HG02981 (cell line): ENCODE data around the gene RAB4B.
"Not testable (repeated sequence)": the region's sequence is repeated elsewhere in the genome, so short reads cannot be mapped to it uniquely, and the experiment has no call there.

Source experiments
- ATAC-seq: cut with Tn5 transposase; IDR thresholded peaks from one replicate; pipeline ENCODE4 v1.9.1; 2021; ENCODE audit warnings: mild to moderate bottlenecking, moderate library complexity; ENCODE audit not compliant: unreplicated experiment

RAB4B gene, protein sequence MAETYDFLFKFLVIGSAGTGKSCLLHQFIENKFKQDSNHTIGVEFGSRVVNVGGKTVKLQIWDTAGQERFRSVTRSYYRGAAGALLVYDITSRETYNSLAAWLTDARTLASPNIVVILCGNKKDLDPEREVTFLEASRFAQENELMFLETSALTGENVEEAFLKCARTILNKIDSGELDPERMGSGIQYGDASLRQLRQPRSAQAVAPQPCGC

DNA sequence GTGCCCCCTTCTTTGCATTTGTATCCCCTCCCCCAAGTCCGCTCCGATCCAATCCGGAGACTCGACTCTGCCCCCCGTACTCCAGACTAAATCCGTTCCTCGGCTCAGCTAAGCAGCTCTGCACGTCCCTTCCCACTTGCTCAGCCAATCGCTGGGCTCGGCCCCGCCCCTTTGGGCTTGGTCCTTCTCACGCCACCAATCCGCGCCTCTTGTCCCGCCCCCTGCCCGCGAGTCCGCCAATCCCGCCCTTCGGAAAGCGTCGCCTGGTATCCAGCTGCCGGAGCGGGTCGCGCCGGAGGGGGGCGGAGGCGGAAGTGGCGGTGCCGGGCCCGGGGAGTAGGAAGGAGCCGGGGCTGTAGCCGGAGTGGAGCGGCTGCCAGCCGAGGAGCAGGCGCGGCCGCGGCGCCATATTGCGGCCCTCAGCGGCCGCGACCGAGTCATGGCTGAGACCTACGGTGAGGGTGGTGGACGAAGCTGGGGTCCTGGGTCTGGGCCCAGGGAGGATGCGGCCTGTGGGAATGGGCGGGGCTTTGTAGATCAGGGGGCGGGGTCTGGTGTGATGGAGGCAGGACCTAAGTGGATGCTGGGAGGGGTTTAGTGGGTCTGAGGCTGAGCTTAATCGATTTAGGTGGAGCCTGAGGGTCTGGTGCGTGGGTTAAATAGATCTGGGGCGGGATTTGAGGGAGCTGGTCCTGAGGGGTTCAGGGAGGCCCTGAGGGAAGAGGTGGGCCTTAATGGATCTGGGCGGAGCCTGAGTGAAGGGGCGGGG is at the start of gene RAB4B:
Gene RAB4B (plus strand): TSS at position 311 of the 769 bp plus-strand sequence. CDS start 129 bp downstream, at position 440.
- peak; percentile 60 for ATAC-seq

- ATAC-seq = not testable (repeated sequence)
Measured at GRCh38 chr19:40730065-40730464, 48.0 kb upstream of the RAB4B start.

DNA sequence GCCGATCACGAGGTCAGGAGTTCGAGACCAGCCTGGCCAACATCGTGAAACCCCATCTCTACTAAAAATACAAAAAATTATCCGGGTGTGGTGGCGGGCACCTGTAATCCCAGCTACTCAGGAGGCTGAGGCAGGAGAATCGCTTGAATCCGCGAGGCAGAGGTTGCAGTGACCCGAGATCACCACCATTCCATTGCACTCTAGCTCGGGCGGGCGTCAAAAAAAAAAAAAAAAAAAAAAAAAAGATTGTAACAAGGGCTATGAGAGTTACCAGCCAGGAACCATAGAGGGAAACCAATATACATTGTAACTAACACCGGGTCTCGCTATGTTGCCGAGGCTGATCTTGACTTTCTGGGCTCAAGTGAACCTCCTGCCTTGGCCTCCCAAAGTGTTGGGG is 45.7 kb upstream of the RAB4B start:
- ATAC-seq = not testable (repeated sequence)

DNA sequence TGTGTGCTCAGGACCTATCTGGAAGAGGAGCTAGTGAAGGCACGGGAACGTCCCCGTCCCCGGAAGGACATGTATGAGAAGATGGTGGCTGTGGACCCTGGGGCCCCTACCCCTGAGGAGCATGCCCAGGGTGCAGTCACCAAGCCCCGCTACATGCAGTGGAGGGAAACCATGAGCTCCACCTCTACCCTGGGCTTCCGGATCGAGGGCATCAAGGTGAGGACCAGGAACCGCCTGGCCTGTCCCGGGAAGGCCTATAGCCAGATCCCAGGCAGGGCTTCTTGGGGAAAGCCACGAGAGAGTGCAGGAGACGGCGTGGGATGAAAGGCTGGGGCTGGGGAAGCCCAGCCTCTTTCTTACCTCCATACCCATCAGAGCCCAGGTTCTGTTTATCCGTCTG is 44.9 kb upstream of the RAB4B start:
- no peak for ATAC-seq

DNA sequence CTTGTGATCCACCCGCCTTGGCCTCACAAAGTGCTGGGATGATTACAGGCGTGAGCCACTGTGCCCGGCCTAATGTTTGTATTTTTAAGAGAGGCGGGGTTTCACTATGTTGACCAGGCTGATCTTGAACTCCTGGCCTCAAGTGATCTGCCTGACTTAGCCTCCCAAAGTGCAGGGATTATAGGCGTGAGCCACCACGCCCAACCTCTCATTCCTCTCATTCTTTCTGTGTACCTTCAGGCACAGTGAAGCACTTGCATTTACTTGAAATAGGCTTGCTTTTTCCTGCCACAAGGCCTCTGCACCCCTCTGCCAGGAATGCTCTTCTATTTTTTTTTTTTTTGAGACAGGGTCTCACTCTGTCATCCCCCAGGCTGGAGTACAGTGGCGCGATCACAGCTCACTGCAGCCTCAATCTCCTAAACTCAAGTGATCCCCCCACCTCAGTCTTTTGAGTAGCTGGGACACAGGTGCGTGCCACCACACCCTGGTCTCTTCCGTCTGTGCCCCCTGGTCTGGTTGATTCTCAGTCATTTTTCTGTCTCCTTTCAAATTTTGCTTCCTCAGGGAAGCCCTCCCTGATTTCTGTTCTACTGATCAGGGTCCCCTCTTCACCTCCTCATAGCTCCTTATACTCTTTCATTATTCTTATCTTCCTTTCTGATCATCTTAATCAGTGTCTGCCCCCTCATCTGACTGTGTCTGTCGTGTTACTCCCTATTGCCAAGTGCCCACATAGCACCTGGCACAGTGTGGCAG is 42.9 kb upstream of the RAB4B start:
- no peak for ATAC-seq

GRCh38 chr19:40736661-40737060 is 41.4 kb upstream of the RAB4B start:
- no peak for ATAC-seq

DNA sequence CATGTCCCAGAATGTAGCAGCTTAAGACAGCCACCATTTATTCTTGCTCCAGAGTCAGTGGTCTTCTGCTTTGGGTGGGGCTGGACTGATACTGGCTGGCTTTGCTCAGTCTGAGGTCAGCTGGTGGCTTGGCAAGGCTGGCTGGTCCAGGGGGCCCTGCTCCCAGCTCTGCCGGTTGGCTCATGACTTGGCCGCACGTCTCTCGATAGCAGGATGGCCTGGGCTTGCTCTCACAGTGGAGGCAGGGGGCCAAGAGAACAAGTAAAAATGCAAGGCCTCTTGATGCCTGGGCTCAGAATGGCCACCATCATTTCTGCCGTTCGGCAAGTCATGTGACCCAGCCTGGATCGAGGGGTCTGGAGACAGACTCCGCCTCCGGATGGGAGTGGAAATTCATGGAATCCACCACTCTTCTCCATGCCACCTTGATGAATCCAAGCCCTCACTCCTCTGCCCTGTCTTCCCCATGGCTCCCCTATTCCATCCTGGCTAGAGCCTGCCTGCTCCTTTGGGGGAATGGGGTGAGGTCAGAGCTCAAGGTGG is 40.9 kb upstream of the RAB4B start:
- no peak for ATAC-seq

DNA sequence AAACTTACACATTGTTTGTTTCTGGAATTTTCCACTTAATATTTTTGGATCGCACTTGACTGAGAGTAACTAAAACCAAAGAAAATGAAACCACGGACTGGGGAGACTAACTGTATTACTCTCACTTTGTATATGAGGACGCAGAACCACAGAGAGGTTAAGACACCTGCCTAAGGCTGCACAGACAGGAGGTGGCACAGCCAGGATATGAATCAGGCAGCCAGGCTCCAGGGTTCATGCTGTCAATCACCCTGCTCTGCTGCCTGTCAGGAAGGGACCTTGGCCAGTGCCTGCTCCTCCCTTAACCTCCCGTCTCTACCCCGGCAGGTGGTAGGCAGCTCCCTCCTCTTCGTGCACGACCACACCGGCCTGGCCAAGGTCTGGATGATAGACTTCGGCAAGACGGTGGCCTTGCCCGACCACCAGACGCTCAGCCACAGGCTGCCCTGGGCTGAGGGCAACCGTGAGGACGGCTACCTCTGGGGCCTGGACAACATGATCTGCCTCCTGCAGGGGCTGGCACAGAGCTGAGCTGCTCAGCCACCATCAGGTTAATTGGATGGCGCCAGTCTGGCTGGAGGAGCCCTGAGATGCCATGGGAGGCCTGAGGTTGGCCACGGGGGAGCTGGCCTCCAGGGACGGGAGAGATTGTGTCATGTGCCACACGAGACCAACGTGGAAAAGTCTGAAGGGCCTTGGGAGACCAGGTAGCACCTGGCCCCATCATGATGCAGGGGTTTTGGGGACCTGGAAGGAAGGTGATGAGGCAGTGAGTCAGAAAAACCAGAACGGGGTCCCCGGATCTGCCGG is 38.8 kb upstream of the RAB4B start:
- no peak for ATAC-seq

DNA sequence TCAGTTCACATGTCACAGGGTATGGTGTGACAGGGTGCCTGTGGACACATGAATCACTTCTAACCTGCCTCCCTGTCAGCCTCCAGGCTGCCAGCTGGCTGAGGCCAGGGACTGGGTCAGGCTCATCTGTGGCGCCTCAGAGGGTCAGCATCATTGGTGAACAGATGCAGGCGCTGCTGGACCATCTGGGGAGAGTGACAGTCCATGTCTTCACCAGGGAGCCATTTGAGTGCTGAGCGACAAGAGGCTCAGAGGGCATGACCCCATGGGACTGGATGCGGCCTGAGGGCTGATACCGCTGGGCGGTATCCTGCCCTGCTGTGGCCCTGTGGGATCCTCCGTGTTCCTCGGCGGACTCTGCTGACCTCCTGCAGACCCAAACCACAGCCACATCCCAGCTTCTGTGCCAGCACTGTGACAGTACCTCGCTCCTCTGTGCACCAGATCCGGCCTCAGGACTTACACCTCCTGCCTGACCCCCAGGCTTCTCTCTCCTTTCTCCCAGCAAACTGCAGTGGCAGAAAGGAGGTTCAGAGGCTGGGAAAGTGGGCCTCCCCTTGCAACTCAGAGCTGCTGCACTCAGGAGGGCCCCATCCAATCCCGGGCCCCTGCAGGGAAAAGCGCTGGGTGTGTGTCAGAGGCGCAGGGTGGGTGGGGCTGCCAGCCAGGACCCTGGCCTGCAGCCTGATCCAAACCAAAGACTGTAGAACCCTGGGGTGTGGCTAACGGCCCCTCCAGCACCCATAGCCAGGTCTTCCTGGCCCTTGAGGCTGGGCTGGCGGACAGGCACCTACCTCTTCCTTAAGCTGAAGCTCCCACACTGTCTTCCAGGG is 38.0 kb upstream of the RAB4B start:
- ATAC-seq = no peak

DNA sequence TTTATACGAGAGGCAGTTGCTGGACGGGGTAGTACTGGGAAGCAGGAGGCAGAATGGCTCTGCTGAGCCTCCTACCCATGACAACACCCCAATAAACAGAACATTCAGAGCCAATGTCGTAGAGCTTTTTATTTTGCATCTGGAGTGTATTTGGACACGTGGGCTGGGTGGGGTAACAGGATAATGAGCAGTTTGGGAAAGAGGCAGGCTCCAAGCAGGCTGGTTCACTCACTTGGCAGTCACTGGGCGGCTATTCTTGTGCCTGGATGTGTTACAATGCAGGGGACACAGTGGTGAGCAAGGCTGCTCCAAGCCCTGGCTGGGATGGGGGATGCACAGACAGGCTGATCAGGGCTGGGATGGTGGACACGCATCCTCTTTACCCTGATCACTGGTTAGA is 37.3 kb upstream of the RAB4B start:
- ATAC-seq = no peak

DNA sequence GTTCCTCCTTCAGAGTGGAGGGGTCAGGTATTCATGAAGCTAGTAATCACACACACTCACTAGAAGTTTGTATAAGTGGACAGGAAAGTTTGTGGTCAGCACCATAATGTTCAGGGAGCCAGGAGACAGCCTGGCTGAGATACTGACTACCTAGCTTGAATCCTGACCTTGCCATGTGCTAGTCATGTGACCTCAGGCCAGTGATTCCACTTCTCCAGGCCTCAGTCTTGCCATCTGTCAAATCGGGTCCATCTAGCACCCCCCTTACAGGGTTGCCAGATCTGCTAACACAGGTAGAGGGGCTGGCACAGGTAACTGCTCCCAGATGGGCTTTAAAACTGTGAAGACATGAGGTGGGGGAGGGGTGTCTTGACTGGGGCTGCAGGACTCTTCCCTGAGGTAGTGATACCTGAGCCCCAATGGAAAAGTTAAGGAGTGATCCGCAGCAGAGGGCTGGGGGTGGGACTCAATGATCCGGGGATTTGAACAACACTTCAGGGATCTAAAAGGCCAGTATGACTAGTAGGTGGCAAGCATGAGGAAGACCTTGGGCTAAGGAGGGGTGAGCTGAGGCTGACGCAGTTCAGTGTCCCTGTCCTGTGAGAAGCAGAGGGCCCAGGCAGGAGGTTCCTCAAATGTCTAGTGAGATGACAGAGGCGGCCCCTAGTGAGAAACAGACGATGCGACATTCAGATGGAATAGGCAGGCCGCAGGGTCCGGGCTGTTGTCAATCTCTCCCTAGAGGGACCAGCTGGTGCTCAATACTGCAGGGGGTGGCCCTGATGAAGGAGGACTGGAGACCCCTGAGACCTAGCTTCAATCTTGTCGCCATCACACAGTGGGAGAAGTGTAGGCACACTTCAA is 36.3 kb upstream of the RAB4B start:
- ATAC-seq = no peak

DNA sequence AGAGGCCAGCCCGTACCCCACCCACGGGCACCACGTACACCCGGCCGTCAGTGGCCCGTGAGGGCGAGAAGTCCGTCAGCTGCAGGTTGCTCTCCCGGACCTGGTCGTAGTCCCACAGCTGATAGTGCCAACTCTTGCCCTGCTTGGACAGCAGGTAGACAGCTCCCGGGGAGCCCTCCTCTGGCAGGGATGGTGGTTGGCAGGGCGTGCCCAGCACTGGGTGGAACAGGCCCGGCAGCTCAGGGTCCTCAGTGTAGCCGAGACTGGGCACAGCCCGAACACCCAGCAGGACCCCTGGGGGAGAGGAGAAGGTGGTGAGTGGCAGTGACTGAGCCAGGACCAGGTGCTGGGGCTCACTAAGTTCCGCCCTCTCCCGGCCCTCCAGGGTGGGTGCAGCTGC is 35.6 kb upstream of the RAB4B start:
- no peak for ATAC-seq

GRCh38 chr19:40742886-40743285 is 35.2 kb upstream of the RAB4B start:
- no peak for ATAC-seq

DNA sequence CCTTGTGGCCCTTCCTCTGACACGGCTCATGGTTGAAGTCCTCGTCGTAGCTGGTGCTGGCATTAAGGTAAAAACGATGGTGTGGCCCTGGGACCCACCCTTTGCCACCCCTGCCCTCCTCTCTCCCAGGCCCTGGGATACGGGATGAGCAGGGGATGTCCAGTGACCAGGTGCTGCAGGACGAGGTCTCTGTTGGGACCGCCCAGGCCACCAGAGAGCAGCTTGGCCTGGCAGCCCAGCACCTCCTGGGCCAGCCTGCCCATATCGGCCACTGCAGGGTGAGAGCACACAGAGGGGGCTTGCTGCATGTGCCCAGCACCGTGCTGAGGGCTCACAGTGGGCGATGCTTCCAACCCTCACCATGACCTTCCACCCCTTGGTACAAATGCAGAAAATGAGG is 34.1 kb upstream of the RAB4B start:
- ATAC-seq = no peak

DNA sequence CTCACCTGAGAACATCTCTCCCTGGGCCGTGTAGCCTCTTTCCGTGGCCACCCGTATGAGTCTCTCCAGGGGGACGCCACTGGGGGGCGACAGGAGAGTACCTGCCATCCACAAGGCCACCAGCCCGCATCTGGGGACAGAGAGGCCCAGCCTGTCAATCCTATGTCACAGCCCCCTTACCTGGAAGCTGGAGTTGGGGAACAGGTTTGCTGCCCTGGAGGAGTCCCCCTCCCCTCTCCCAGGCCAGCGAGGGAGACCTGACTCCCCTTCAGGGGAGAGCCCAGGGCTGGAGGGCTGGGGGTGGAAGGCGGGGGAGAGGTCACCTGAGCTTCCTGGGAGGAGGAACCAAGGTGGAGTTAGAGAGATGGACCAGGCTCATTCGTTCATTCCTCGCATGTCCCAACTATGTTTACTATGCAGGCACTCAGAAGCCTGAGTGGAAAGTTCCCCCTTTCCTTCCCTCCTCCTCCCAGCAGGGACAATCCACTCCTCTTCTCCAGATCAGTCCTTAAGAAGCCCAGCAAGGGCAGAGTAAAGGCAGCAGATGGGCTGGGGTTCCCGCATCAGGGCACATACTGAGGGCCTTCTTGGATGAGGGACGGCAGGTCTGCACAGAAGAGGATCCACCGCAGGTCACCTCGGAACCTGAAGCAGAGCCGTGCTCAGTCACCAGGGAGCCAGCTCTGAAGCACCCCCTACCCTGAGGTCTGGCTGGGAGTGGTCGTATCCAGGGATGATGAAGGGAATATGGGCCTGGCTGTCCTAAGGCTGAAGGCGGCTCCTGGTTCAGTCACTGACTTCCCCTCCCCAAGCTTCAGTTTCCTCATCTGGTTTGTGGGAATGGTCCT is 33.3 kb upstream of the RAB4B start:
- no peak for ATAC-seq

DNA sequence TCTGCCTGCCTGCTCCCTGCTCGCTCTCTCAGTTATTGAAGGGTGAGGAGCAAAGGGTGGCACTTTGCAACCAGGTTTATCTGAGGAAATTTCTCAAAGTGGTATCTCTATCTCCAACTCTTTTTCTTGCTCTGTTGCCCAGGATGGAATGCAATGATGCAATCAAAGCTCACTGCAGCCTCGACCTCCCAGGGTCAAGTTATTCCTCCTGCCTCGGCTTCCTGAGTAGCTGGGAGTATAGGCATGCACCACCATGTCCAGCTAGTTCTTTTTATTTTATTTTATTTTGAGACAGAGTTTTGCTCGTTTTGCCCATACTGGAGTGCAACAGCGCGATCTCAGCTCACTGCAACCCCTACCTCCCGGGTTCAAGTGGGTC is 32.7 kb upstream of the RAB4B start:
- ATAC-seq = no peak

DNA sequence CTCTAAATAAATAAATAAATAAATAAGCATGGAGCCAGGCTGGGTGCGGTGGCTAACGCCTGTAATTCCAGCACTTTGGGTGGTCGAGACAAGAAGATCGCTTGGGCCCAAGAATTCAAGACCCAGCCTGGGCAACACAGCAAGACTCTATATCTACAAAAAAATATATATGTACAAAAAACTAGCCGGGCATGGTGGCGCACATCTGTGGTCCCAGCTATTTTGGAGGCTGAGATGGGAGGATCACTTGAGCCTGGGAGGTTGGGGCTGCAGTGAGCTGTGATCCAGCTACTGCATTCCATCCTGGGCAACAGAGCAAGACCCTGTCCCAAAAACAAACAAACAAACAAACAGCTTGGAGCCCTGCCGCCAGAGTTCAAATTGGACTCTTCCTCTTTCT is 30.5 kb upstream of the RAB4B start:
- ATAC-seq = no peak
